SU-DHL-6 (cell line): ENCODE results near the gene RAB40C.

Experiments used
- EZH2phosphoT487 ChIP-seq: fragments of 200-600 bp; sonication (generic), shearing (Covaris generic); conservative IDR thresholded peaks from 2 replicates; pipeline ENCODE4 v1.6.1; 2018; ENCODE audit warnings: mild to moderate bottlenecking, antibody characterized with exemption, low read length, moderate library complexity, mixed read lengths
- TF ChIP-seq, protein P1 (sequence below): fragments of 200-600 bp; sonication (generic); IDR thresholded peaks from one replicate; pipeline ENCODE4 v1.5.1; 2017; ENCODE audit warnings: antibody characterized with exemption, mild to moderate bottlenecking, low read length, moderate library complexity; ENCODE audit not compliant: insufficient read depth, poor library complexity, severe bottlenecking

DNA sequence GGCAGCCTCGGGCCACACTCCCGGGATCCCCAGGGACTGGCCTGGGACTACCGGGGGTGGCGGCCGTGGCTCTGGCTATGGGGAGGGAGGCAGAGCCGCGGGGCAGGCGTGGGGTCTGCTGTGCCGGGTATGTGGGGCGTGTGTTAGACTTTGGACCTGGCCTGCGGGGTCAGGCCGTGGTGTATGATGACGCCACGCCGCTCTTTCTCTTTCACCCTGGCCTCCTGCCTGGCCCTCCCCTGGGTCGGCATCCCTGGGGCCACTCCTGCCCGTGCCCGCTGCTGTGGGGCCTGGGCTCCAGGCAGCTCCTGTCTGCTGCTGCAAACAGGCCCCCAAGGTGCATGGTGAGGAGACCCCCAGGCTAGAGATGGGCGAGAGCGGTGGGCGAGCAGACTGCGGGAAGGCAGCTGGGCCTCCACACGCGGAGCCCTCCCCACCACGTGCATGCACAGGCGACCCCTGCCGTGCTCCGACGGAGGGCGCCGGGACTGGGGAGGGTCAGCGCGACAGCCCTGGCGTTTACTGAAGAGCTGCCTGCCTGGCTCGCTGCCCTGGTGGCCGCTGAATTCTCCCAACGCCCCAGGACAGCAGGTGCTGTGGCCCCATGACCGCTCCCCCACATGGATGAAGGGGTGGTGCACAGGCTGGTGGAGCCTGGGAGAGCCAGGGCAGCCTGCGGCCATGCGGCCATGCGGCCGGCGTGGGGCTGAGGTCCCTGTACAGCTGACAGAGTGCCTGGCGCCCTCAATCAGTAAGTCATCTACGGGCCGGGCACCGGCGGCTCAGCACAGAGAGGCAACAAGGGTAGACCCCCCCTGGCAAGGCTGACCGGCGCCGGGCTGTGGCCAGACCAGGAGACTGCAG lies 46.3 kb upstream of the RAB40C start:
- TF ChIP-seq, protein P1, sequence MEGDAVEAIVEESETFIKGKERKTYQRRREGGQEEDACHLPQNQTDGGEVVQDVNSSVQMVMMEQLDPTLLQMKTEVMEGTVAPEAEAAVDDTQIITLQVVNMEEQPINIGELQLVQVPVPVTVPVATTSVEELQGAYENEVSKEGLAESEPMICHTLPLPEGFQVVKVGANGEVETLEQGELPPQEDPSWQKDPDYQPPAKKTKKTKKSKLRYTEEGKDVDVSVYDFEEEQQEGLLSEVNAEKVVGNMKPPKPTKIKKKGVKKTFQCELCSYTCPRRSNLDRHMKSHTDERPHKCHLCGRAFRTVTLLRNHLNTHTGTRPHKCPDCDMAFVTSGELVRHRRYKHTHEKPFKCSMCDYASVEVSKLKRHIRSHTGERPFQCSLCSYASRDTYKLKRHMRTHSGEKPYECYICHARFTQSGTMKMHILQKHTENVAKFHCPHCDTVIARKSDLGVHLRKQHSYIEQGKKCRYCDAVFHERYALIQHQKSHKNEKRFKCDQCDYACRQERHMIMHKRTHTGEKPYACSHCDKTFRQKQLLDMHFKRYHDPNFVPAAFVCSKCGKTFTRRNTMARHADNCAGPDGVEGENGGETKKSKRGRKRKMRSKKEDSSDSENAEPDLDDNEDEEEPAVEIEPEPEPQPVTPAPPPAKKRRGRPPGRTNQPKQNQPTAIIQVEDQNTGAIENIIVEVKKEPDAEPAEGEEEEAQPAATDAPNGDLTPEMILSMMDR, result no peak
- no peak for TF ChIP-seq EZH2phosphoT487
